GM18909 (cell line): ENCODE results near the gene IQCH.
"Not testable (repeated sequence)": the region's sequence is repeated elsewhere in the genome, so short reads cannot be mapped to it uniquely, and the experiment has no call there.

Experiments
- ATAC-seq: cut with Tn5 transposase; IDR thresholded peaks from one replicate; pipeline ENCODE4 v1.9.1; 2021; ENCODE audit warnings: mild to moderate bottlenecking; ENCODE audit not compliant: unreplicated experiment, poor library complexity

The IQCH gene

DNA sequence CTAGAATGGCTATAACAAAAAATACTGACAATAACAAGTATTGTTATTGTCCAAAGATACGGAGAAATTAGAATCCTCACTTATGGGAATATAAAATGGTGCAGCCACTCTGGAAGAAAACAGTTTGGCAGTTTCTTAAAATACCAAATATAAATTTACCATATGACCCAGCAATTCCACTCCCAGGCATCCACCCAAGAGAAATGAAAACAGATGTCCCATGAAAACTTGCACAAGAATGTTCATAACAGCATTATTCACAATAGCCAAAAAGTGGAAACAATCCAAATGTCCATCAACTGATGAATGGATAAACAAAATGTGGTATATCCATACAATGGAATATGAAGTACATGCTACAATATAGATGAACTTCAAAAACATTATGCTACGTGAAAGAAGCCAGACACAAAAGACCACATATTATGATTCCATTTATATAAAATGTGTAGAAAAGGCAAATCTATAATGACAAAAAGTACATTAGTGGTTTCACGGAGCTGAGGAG is 9.6 kb upstream of the IQCH start:
- ATAC-seq = no peak

DNA sequence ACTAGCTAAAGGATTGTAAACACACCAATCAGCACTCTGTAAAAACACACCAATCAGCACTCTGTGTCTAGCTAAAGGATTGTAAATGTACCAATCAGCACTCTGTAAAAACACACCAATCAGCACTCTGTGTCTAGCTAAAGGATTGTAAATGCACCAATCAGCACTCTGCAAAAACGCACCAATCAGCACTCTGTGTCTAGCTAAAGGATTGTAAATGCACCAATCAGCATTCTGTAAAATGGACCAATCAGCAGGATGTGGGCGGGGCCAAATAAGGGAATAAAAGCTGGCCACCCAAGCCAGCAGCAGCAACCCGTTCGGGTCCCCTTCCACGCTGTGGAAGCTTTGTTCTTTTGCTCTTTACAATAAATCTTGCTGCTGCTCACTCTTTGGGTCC is 8.0 kb upstream of the IQCH start:
- ATAC-seq = not testable (repeated sequence)

DNA sequence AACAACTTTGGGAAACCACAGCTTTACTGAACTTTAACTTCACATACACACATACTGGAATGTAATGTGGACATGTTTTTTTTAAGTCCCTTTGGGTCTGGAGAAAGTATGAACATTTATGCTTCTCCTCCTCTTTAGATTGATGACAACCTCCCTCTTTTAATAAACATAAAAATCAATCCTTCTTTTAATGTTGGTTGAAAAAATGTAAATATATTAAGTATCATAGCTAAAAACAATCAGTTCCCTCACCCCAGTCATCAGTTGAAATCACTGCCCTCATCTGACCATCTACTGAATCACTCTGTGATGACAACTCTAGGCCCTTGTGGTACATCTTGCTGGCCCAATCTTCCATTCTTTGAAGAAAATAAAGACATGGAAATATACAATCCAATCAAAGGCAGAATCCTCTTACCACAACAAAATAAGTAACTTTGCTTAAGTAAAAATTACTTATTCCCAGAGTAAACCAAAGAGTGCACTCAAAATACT is 6.5 kb upstream of the IQCH start:
- no peak for ATAC-seq

DNA sequence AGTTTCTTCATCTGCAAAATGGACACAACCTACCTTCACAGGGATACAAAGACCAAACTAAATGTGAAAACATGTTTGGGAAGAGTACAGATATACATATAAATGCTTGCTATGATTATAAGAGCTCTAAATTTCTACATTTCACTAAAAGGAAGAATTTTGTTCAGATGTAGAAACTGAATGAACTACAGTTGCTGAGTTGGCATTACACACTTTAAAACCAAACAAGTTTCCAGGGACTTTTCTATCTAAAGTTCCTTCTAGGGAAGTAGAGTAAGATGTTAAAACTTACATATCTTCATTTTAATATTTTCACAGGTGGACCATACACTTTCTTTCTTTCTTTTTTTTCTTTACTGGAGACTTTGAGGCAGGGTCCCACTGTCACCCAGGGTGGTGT is 4.8 kb upstream of the IQCH start:
- ATAC-seq = no peak

DNA sequence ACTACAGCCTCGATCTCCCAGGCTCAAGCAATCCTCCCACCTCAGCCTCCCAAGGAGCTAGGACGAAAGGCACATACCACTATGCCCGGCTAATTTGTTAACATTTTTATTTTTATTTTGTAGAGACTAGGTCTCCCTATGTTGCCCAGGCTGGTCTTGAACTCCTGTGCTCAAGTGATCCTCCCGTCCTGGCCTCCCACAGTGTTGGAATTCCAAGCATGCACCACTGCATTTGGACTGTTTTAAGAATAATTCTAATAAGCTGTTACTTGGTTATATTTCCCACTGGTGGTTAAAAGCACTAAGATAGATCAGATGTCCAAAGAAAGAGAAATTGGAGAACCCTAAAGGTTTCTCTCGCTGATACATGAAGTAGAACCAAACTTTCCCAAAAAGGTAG is 3.3 kb upstream of the IQCH start:
- ATAC-seq = no peak

DNA sequence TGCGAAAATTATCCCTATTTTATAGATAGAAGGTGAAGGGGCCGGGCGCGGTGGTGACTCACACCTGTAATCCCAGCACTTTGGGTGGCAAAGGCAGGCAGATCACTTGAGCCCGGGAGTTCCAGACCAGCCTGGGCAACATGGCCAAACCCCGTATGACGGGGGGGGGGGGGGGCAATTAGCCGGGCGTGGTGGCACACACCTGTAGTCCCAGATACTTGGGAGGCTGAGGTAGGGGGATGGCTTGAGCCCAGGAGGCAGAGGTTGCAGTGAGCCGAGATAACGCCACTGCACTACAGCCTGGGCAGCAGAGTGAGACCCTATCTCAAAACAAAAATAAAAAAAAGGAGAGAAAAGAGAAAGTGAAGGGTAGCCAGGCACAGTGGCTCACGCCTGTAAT is 1.5 kb upstream of the IQCH start:
- no peak for ATAC-seq

DNA sequence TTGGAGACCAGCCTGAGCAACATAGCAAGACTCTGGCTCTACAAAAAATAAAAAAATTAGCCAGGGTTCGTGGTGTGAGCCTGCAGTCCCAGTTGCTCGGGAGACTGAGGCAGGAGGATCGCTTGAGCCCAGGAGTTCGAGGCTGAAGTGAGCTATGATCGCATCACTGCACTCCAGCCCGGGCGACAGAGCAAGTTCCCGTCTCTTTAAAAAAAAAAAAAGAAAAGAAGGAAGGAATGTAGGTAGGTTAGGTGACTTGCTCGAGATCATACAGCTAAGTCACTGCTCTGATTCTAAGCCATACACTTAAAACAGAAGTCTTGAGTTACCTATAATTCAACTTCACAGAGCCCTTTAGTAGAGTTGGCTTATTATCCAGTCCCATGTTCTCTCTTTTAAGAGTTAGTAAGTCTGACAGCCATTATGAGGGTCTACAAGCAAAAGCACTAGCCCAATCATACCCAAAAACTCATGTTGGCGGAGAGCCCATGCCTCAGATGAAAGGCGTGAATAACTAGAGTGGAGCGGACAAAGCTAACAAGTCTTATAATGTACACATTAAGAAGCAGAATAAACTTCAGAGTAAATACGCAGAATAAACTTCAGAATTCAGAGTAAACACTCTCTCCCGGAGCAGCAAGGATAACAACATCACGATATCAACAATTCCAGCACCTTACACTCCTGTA is 893 bp upstream of the IQCH start:
- ATAC-seq = no peak

DNA sequence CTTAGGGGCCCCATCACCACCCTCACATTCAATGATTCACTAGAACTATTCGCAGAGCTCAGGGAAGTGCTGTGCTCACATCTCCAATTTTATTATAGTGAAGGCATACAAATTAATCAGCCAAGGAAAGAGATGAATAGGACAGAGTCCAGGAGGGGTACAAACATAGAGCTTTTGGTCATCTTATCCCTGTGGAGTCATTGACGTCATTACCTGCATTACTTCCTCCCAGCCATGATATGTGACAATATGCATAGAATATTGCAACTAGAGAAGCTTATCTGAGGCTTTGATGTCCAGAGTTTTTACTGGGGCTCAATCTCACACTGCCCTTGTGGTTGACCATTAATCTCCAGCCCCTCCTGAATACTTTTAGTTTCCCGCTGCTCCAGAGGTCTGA is 1.5 kb downstream of the IQCH start:
- no peak for ATAC-seq

DNA sequence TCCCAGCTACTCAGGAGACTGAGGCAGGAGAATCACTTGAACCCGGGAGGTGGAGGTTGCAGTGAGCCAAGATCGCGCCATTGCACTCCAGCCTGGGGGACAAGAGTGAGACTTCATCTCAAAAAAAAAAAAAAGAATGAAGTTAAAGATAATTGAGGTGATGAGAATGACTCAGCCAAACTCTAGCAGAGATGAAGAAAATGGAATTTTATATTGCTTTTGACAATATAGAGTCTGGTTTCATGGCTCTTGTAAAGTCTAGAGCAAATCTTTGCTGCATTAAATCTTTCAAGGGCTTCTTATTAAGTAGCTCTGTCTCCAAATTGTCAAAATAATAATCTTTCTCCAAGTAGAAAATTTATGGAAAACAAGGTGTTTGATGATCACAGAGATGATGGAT is 3.8 kb downstream of the IQCH start:
- not testable (repeated sequence) for ATAC-seq

DNA sequence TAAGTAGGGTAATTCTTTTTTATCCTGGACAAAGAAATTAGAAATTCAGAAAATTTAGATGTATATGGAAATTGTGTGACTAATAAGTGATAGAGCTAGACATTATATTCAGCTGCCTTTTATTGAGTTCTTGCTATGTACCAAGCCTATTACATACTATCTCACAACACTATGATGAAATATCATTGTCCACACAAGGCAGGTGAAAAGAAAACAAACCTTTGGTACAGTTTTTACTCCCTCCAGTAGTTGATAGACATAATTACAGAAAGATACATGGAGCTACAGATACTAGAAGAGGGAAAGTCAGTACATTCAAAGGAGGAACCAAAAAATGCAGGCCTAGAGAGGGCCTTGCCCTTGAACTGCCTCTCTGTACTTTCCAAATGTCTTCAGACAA is 4.8 kb downstream of the IQCH start:
- no peak for ATAC-seq

DNA sequence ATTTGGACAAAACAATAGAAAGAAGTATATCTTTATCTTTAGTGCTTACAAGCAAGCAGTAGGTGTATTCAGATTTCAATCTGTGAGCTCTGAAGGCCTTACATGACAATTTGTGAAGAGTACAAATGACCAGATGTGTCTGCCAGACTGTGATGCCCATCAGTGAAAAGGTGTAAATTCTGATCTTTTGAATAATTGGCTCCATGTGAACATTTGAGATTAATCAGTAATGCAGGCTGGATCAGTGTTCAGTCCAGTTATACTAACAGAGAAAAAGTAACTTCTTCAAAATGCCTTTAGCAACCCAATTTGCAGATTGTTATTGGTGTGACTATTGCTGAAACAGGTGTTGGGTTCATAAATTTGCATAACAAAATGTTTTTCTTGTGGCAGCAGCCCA is 5.2 kb downstream of the IQCH start:
- ATAC-seq = no peak

DNA sequence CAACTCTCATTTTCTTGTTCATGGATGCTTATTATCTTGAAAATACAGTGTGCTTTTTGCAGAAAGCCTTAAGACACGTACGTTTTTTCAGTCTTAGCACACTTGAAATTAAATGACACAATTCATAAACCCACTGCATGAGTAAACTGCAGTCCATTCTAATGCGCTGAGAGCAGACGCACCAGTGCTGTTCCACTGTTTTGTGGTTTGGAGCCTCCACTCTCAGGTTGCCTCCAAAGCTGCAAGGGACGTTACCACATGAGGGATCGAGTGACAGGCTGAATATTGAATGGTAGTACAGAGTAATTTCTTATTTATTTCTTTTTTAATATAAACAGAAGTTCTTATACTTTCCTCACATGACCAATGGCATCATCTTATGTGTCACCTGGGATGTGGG is 12.3 kb downstream of the IQCH start:
- ATAC-seq = no peak

DNA sequence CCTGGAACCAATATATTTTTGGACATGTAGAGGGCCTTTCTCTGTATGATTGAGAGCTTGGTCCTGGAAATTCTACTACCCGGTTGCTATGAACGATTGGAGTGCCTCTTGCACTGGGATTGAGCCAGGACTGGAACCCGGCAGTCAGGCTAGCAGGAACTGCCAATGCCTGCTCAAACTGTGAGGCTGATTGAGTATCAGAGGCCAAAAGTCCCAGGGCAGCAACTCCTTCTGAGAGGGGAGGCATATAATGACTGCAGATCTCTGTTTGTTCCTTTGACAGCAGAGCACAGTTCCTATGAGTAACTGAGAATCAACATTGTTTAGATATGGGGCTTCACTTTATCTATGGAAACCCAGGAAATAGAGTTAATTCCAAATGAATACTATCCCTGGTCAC is 12.9 kb downstream of the IQCH start:
- ATAC-seq = no peak

DNA sequence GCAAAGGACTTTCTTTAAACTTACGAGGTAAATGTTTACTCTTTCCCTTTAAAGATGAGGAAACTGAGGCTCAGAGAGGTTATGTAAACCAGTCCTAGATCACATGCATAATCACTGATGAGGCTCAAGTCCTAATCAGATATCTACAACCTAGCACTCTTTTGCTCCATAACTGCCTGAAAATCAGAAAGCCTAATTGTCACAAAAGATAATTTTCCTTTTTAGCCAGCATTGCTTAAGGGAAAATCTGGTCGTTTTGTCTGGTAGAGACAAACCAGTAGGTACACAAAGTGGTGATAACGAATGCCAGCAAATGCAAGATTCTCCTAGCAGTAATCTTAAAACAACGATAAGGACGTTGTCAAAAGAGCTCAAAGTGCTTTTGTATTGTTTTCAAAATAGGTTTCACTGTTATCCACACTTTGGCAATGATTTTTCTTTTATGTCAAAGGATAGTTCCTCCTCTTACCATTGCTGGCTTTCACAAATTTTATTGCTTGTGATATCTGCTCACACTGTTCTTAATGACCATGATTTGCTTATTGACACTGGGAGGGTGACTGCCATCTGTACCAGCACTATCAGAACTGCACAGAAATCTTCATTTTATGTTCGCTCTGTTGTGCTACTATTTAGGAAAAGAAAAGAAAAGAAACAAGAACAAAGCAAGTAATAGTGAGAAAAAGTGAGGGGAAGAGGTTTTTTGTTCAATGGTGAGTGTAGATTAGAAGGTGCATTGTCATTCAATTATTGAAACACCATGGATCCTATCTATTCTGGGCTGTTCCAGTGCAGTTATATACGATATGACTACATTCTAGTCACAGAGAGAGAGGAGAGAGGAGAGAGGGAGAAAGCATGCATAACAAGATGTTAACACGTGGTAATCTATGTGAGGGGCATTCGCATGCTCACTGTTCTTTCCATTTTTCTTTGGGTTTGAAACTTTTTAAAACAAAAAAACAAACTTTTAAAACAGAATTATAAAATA is 13.7 kb downstream of the IQCH start:
- no peak for ATAC-seq

DNA sequence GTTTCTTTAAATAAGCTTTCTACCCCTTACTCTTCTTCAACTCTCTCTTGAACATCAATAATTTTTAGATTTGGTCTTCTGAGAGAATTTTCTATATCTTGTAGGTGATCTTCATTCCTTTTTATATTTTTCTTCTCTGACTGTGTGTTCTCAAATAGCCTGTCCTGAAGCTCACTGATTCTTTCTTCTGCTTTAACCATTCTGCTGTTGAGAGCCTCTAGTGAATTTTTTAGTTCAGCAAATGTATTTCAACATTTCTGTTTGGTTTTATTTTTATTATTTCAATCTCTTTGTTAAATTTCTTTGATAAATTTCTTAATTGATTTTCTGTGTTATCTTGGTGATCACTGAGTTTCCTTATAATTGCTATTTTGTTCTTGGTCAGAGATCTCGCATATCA is 19.6 kb downstream of the IQCH start:
- no peak for ATAC-seq

DNA sequence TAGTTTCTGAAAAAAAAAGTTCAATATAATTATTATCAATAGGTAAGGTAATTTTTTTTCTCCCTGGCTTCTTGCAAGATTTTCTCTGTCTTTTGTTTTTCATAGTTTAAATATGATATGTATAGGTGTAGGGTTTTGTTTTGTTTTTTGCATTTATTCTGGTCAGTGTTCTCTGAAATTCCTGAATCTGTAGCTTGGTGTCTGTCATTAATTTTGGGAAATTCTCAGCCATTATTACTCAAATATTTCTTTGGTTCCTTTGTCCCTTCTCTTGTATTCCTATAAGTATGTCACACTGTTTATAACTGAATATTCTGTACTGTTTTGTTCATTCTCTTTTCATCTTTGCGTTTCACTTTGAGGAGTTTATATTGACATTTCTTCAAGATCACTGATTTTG is 22.1 kb downstream of the IQCH start:
- ATAC-seq = no peak

DNA sequence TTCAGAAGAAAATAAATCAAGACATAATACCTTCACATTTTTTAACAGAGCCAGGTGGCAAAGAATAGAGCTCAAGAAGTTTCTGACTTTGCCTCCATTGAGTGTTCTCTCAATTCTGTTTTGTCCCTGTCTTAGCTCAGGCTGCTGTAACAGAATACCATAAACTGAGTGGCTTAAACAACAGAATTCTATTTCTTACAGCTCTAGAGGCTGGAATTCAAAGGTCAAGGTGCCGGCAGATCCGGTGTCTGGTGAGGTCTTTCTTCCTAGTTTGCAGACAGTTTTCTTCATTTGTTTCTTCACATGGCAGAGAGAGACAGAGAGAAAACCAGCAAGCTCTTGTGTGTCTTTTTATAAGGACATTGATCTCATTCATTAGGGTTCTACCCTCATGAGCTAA is 25.6 kb downstream of the IQCH start:
- ATAC-seq = no peak

DNA sequence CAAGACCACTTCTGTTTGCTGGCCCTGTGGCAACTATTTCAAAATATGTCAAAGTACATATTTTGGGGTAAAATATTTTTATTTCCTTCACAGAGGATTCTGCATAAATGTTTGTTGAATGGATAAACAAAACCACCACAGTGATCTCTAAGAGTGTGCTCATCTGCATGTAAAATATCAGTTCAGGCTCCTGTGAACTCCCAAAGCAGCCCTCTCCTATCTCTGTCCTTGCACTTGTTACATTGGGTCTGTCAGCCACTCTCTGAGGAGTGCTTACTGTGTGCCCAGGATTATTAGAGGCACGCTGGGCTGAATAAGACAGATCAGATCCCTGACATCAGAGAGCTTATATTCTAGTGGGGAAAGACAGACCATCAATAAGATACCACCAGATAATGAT is 27.1 kb downstream of the IQCH start:
- ATAC-seq = no peak

DNA sequence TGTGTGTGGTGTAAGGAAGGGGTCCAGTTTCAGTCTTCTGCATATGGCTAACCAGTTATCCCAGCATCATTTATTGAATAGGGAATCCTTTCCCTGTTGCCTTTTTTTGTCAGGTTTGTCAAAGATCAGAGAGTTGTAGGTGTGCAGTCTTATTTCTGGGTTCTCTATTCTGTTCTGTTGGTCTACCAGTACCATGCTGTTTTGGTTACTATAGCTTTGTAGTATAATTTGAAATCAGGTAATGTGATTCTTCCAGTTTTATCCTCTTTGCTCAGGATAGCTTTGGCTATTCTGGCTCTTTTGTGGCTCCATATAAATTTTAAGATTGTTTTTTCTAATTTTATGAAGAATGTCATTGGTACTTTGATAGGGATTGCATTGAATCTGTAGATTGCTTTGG is 31.0 kb downstream of the IQCH start:
- ATAC-seq = not testable (repeated sequence)

DNA sequence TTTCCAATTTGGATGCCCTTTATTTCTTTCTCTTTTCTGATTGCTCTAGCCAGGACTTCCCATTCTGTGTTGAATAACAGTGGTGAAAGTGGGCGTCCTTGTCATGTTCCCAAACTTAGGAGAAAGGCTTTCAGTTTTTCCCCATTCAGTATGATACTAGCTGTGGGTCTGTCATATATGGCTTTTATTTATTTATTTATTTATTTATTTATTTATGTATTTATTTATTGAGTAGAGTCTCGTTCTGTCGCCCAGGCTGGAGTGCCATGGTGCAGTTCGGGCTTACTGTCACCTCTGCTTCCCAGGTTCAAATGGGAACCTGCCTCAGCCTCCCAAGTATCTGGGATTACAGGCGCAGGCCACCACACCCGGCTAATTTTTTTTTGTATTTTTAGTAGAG is 31.8 kb downstream of the IQCH start:
- ATAC-seq = not testable (repeated sequence)

DNA sequence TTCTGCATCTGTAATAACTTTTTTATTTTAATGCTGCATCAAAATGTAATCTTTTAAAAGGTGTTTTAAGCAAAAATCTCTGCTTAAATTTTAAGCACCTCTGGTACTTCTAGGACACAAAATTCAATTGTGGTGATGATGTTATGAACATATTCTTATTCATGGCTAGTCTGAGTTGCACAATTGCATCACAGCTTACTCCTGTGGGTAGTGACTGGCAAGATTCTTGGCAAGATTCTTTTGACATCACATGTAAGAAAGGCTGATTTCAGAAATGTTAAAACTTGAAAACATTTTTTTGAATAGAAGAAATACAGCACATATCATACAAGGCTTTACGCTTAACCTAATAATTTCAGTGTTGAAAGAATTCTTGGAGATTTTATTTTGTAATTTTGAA is 35.7 kb downstream of the IQCH start:
- ATAC-seq = no peak
